HEK293 (cell line): ENCODE results near the gene PHF23.
A peak's percentile ranks its signal among the peaks of the same experiment; 100 is the strongest.

Source experiments
- CTCF ChIA-PET: fragments of 350-600 bp; formaldehyde crosslinking; extraction: SDS; loops from one replicate; lab custom pipeline; 2021; ENCODE audit warnings: antibody characterized with exemption; lab: Yijun Ruan, JAX
- POLR2A ChIA-PET: fragments of 300-600 bp; formaldehyde crosslinking; extraction: SDS; loops from one replicate; lab custom pipeline; 2020; ENCODE audit warnings: antibody characterized with exemption, inconsistent platforms; lab: Yijun Ruan, JAX
- H3K27ac ChIP-seq: fragments of 200-500 bp; sonication (Bioruptor generic); 2 replicates; pipeline ENCODE4 v1.5.1; 2014; ENCODE audit warnings: low read depth, low read length, control low read depth, inconsistent platforms; ENCODE audit errors: extremely low read depth
- H3K36me3 ChIP-seq, 2 experiments: fragments of 200-500 bp in 1 of 2; sonication (Bioruptor generic) in 1 of 2; 1 replicate in 1 of 2; 2 replicates in 1 of 2; pipeline ENCODE4 v1.5.1; 2014 to 2017; ENCODE audit warnings: inconsistent platforms in 2 of 2, low read length in 2 of 2; ENCODE audit not compliant: control insufficient read depth in 2 of 2, insufficient read depth in 1 of 2
- H3K4me1 ChIP-seq: fragments of 200-500 bp; sonication (Bioruptor generic); 2 replicates; pipeline ENCODE4 v1.5.1; 2014; ENCODE audit warnings: mild to moderate bottlenecking, low read length, inconsistent platforms; ENCODE audit not compliant: control insufficient read depth, insufficient read depth
- H3K4me3 ChIP-seq: 2 replicates; pipeline ENCODE4 v1.5.1; 2011; ENCODE audit warnings: low read depth, mild to moderate bottlenecking, control low read depth, low read length, moderate library complexity
- H3K9me3 ChIP-seq: fragments of 200-500 bp; sonication (Bioruptor generic); 2 replicates; pipeline ENCODE4 v1.5.1; 2014; ENCODE audit warnings: low read depth, low read length, inconsistent platforms; ENCODE audit not compliant: control insufficient read depth, insufficient read depth
- BCL11B ChIP-seq: fragments of 450-650 bp; formaldehyde crosslinking; IDR thresholded peaks from 2 replicates; pipeline ENCODE4 v1.5.1; 2016; ENCODE audit warnings: low read depth, missing biosample characterization, missing genetic modification characterization
- EGR2 ChIP-seq: fragments of 450-650 bp; formaldehyde crosslinking; IDR thresholded peaks from 2 replicates; pipeline ENCODE4 v1.5.1; 2016; ENCODE audit warnings: low read depth, missing biosample characterization, missing genetic modification characterization
- FEZF1 ChIP-seq: fragments of 450-650 bp; formaldehyde crosslinking; IDR thresholded peaks from 2 replicates; pipeline ENCODE4 v1.5.1; 2016; ENCODE audit warnings: missing biosample characterization, missing genetic modification characterization
- GFI1B ChIP-seq: fragments of 450-650 bp; formaldehyde crosslinking; IDR thresholded peaks from 2 replicates; pipeline ENCODE4 v1.5.1; 2016; ENCODE audit warnings: missing biosample characterization, missing genetic modification characterization
- GLIS1 ChIP-seq: fragments of 450-650 bp; formaldehyde crosslinking; IDR thresholded peaks from 2 replicates; pipeline ENCODE4 v1.5.1; 2016; ENCODE audit warnings: missing biosample characterization, missing genetic modification characterization
- HOXA7 ChIP-seq: sonication (generic); formaldehyde crosslinking; IDR thresholded peaks from 2 replicates; pipeline ENCODE4 v1.8.1; 2022; ENCODE audit warnings: missing genetic modification reagents, borderline replicate concordance
- IKZF3 ChIP-seq: fragments of 450-650 bp; IDR thresholded peaks from 2 replicates; pipeline ENCODE4 v1.5.0; 2018; ENCODE audit warnings: missing biosample characterization, mild to moderate bottlenecking, missing genetic modification characterization, moderate library complexity
- INSM2 ChIP-seq: fragments of 450-650 bp; formaldehyde crosslinking; IDR thresholded peaks from 2 replicates; pipeline ENCODE4 v1.5.1; 2016; ENCODE audit warnings: missing biosample characterization, missing genetic modification characterization
- KLF1 ChIP-seq: fragments of 450-650 bp; formaldehyde crosslinking; IDR thresholded peaks from 2 replicates; pipeline ENCODE4 v1.5.1; 2016; ENCODE audit warnings: missing biosample characterization, missing genetic modification characterization
- KLF8 ChIP-seq: fragments of 450-650 bp; formaldehyde crosslinking; IDR thresholded peaks from 2 replicates; pipeline ENCODE4 v1.5.1; 2016; ENCODE audit warnings: missing biosample characterization, missing genetic modification characterization
- ZBTB21 ChIP-seq: fragments of 450-650 bp; formaldehyde crosslinking; IDR thresholded peaks from 2 replicates; pipeline ENCODE4 v1.5.1; 2017; ENCODE audit warnings: missing biosample characterization, missing genetic modification characterization
- ZBTB48 ChIP-seq: fragments of 450-650 bp; formaldehyde crosslinking; IDR thresholded peaks from 2 replicates; pipeline ENCODE4 v1.5.1; 2016; ENCODE audit warnings: missing biosample characterization, missing genetic modification characterization
- ZBTB7A ChIP-seq: fragments of 450-650 bp; formaldehyde crosslinking; IDR thresholded peaks from 2 replicates; pipeline ENCODE4 v1.5.1; 2016; ENCODE audit warnings: low read depth, missing biosample characterization, missing genetic modification characterization
- ZNF10 ChIP-seq: fragments of 450-650 bp; formaldehyde crosslinking; IDR thresholded peaks from 2 replicates; pipeline ENCODE4 v1.5.1; 2017; ENCODE audit warnings: missing biosample characterization, missing genetic modification characterization
- ZNF132 ChIP-seq: fragments of 450-650 bp; formaldehyde crosslinking; IDR thresholded peaks from 2 replicates; pipeline ENCODE4 v1.5.1; 2017; ENCODE audit warnings: missing biosample characterization, missing genetic modification characterization, borderline replicate concordance
- ZNF184 ChIP-seq: fragments of 450-650 bp; IDR thresholded peaks from 2 replicates; pipeline ENCODE4 v1.5.1; 2018; ENCODE audit warnings: missing biosample characterization, mild to moderate bottlenecking, missing genetic modification characterization
- ZNF280D ChIP-seq: fragments of 450-650 bp; formaldehyde crosslinking; IDR thresholded peaks from 2 replicates; pipeline ENCODE4 v1.5.1; 2016; ENCODE audit warnings: missing biosample characterization, missing genetic modification characterization
- ZNF362 ChIP-seq: fragments of 450-650 bp; formaldehyde crosslinking; IDR thresholded peaks from 2 replicates; pipeline ENCODE4 v1.5.1; 2016; ENCODE audit warnings: missing biosample characterization, missing genetic modification characterization
- ZNF521 ChIP-seq: fragments of 450-650 bp; formaldehyde crosslinking; IDR thresholded peaks from 2 replicates; pipeline ENCODE4 v1.5.1; 2017; ENCODE audit warnings: missing biosample characterization, mild to moderate bottlenecking, missing genetic modification characterization
- ZNF555 ChIP-seq: fragments of 450-650 bp; formaldehyde crosslinking; conservative IDR thresholded peaks from 2 replicates; pipeline ENCODE4 v1.5.1; 2017; ENCODE audit warnings: missing biosample characterization, mild to moderate bottlenecking, missing genetic modification characterization, inconsistent platforms
- ZNF623 ChIP-seq: fragments of 450-650 bp; formaldehyde crosslinking; IDR thresholded peaks from 2 replicates; pipeline ENCODE4 v1.5.1; 2016; ENCODE audit warnings: missing biosample characterization, missing genetic modification characterization
- ZNF626 ChIP-seq: fragments of 450-650 bp; sonication (Bioruptor Pico); formaldehyde crosslinking; IDR thresholded peaks from 2 replicates; pipeline ENCODE4 v1.5.1; 2018; ENCODE audit warnings: missing biosample characterization, missing genetic modification characterization, inconsistent platforms
- ZNF639 ChIP-seq: fragments of 450-650 bp; formaldehyde crosslinking; IDR thresholded peaks from 2 replicates; pipeline ENCODE4 v1.5.1; 2016; ENCODE audit warnings: missing biosample characterization, missing genetic modification characterization
- ZNF654 ChIP-seq: fragments of 450-650 bp; formaldehyde crosslinking; IDR thresholded peaks from 2 replicates; pipeline ENCODE4 v1.5.1; 2016; ENCODE audit warnings: low read depth, missing biosample characterization, missing genetic modification characterization
- ZXDB ChIP-seq: fragments of 450-650 bp; formaldehyde crosslinking; IDR thresholded peaks from 2 replicates; pipeline ENCODE4 v1.5.1; 2016; ENCODE audit warnings: missing biosample characterization, missing genetic modification characterization
- TF ChIP-seq, protein P1 (sequence below): fragments of 450-650 bp; formaldehyde crosslinking; IDR thresholded peaks from 2 replicates; pipeline ENCODE4; 2016; ENCODE audit warnings: missing biosample characterization, missing genetic modification characterization
- TF ChIP-seq, protein P2 (sequence below): fragments of 450-650 bp; formaldehyde crosslinking; IDR thresholded peaks from 2 replicates; pipeline ENCODE4 v1.5.1; 2016; ENCODE audit warnings: missing biosample characterization, missing genetic modification characterization

PHF23 gene

GRCh38 chr17:7242717-7243452 is 3.6 kb upstream of the PHF23 start:
- POLR2A ChIA-PET: interaction anchor here (0.6 to 14.2 kb wide), 16 partner anchors 9 to 444 kb away, joined by 3 to 284 read pairs (median 6); partner anchors contain the start of genes ACADVL, CTDNEP1, DLG4 and DVL2
- H3K36me3 ChIP-seq: peaks cover 26 to 53% of the 10 kb centered on the region in 2 experiments
- H3K9me3 ChIP-seq: no peaks in the 10 kb centered on the region
- TF ChIP-seq ZBTB7A (tag by site-specific recombination): peak; percentile 94
- TF ChIP-seq ZXDB: peak; percentile 97
- peak; percentile 73; the same call in 1 of the 2 replicates for TF ChIP-seq ZNF280D (tag by site-specific recombination)
- TF ChIP-seq BCL11B: 0 out of 2 replicates have a peak, but pooled peaks have one; percentile 17
- TF ChIP-seq ZNF521 (tag by site-specific recombination): no peak
- peak; percentile 98 for TF ChIP-seq ZNF639 (tag by site-specific recombination)
- TF ChIP-seq, protein P1, sequence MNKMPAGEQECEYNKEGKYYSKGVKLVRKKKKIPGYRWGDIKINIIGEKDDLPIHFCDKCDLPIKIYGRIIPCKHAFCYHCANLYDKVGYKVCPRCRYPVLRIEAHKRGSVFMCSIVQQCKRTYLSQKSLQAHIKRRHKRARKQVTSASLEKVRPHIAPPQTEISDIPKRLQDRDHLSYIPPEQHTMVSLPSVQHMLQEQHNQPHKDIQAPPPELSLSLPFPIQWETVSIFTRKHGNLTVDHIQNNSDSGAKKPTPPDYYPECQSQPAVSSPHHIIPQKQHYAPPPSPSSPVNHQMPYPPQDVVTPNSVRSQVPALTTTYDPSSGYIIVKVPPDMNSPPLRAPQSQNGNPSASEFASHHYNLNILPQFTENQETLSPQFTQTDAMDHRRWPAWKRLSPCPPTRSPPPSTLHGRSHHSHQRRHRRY (tag by site-specific recombination): peak; percentile 91
- 0 out of 2 replicates have a peak, but pooled peaks have one; percentile 9 for TF ChIP-seq ZNF654 (tag by site-specific recombination)
- TF ChIP-seq ZNF626 (tag by site-specific recombination): no peak
- TF ChIP-seq ZNF132: no peak
- TF ChIP-seq INSM2: peak; percentile 97
- no peak for TF ChIP-seq HOXA7
- no peak for TF ChIP-seq GFI1B
- TF ChIP-seq ZNF362 (tag by site-specific recombination): no peak
- 0 out of 2 replicates have a peak, but pooled peaks have one; percentile 43 for TF ChIP-seq ZNF10 (tag by site-specific recombination)
- no peak for TF ChIP-seq ZNF555 (tag by site-specific recombination)
- peak; percentile 74 for TF ChIP-seq ZBTB48 (tag by site-specific recombination)
- peak; percentile 84 for TF ChIP-seq GLIS1 (tag by site-specific recombination)
- TF ChIP-seq FEZF1: peak; percentile 48
- TF ChIP-seq KLF8 (tag by site-specific recombination): peak; percentile 100
- peak; percentile 89 for TF ChIP-seq EGR2 (tag by site-specific recombination)
- TF ChIP-seq ZNF623: peak; percentile 56; the same call in 1 of the 2 replicates
- TF ChIP-seq, protein P2, sequence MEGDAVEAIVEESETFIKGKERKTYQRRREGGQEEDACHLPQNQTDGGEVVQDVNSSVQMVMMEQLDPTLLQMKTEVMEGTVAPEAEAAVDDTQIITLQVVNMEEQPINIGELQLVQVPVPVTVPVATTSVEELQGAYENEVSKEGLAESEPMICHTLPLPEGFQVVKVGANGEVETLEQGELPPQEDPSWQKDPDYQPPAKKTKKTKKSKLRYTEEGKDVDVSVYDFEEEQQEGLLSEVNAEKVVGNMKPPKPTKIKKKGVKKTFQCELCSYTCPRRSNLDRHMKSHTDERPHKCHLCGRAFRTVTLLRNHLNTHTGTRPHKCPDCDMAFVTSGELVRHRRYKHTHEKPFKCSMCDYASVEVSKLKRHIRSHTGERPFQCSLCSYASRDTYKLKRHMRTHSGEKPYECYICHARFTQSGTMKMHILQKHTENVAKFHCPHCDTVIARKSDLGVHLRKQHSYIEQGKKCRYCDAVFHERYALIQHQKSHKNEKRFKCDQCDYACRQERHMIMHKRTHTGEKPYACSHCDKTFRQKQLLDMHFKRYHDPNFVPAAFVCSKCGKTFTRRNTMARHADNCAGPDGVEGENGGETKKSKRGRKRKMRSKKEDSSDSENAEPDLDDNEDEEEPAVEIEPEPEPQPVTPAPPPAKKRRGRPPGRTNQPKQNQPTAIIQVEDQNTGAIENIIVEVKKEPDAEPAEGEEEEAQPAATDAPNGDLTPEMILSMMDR (tag by site-specific recombination): peak; percentile 78
- TF ChIP-seq ZNF184 (tag by site-specific recombination): 0 out of 2 replicates have a peak, but pooled peaks have one; percentile 23
- TF ChIP-seq ZBTB21: peak; percentile 86
- TF ChIP-seq IKZF3 (tag by site-specific recombination): peak; percentile 60; the same call in 1 of the 2 replicates
- TF ChIP-seq KLF1 (tag by site-specific recombination): peak; percentile 95

More at GRCh38 chr17:7242717-7243452, 3.6 kb upstream of the PHF23 start:
- CTCF ChIA-PET: interaction anchor here (0.7 to 5.2 kb wide), 6 partner anchors 11 to 522 kb away, joined by 3 to 33 read pairs (median 5); partner anchors contain the start of genes ACADVL and DLG4
- H3K27ac ChIP-seq: peak overlapping the region; percentile 91
- H3K4me3 ChIP-seq: peak overlapping the region; percentile 82
- H3K4me1 ChIP-seq: peaks cover 6% of the 10 kb centered on the region
